Spinal cord (tissue), 10 donors: Measurements from ENCODE around the gene PGF. TPM values are rescaled to one million over a fixed set of nuclear protein-coding genes. Genes with fewer than 3 reads are reported as not detected.

Experiments
- DNase-seq, 6 donors: peaks; one replicate each; pipeline versions ENCODE4 v3.0.0 to v3.0.0-alpha.2; 2013 to 2015; ENCODE audit warnings: low spot score in 6 of 6, low read depth in 4 of 6
- H3K27ac ChIP-seq: one replicate; pipeline ENCODE4 v1.5.1; 2013; ENCODE audit warnings: low read depth, low read length, control low read depth
- H3K27me3 ChIP-seq: one replicate; pipeline ENCODE4 v1.6.1; 2013; ENCODE audit warnings: low read length; ENCODE audit not compliant: control insufficient read depth, insufficient read depth
- H3K36me3 ChIP-seq: one replicate; pipeline ENCODE4 v1.6.1; 2013; ENCODE audit warnings: low read length; ENCODE audit not compliant: control insufficient read depth, insufficient read depth
- H3K4me1 ChIP-seq: one replicate; pipeline ENCODE4 v1.6.1; 2013; ENCODE audit warnings: low read length; ENCODE audit not compliant: control insufficient read depth, insufficient read depth
- H3K4me3 ChIP-seq: one replicate; pipeline ENCODE4 v1.5.1; 2013; ENCODE audit warnings: low read depth, low read length, control low read depth
- H3K9me3 ChIP-seq: one replicate; pipeline ENCODE4 v1.6.1; 2013; ENCODE audit warnings: low read length; ENCODE audit not compliant: control insufficient read depth, insufficient read depth
- whole genome bisulfite sequencing: methylation state at CpG from one replicate; pipeline ENCODE4 v1.1.5; 2013; ENCODE audit warnings: missing lambda C conversion rate; ENCODE audit not compliant: insufficient coverage; 5-methylcytosine and 5-hydroxymethylcytosine counted together
- polyA plus RNA-seq, 2 donors: library from polyadenylated mRNA; unstranded; fragments of 120-200 nt; gene quantifications; one replicate each; pipeline ENCODE4 v1.2.1, GENCODE V29; 2013; ENCODE audit not compliant: insufficient read length in 2 of 2
- total RNA-seq, 2 donors: library from RNA; depleted of rRNA in 1 of 2; stranded (reverse); fragments of 120-200 nt in 1 of 2; fragments of >200 nt in 1 of 2; gene quantifications; one replicate each; pipeline versions ENCODE4 v1.2.3 to v1.2.4, GENCODE V29; 2013 to 2014
- donor health status: healthy.

Gene PGF
- total and polyA plus RNA-seq, 4 donors: 5.7 to 23.0 (median 10.8) TPM

DNA sequence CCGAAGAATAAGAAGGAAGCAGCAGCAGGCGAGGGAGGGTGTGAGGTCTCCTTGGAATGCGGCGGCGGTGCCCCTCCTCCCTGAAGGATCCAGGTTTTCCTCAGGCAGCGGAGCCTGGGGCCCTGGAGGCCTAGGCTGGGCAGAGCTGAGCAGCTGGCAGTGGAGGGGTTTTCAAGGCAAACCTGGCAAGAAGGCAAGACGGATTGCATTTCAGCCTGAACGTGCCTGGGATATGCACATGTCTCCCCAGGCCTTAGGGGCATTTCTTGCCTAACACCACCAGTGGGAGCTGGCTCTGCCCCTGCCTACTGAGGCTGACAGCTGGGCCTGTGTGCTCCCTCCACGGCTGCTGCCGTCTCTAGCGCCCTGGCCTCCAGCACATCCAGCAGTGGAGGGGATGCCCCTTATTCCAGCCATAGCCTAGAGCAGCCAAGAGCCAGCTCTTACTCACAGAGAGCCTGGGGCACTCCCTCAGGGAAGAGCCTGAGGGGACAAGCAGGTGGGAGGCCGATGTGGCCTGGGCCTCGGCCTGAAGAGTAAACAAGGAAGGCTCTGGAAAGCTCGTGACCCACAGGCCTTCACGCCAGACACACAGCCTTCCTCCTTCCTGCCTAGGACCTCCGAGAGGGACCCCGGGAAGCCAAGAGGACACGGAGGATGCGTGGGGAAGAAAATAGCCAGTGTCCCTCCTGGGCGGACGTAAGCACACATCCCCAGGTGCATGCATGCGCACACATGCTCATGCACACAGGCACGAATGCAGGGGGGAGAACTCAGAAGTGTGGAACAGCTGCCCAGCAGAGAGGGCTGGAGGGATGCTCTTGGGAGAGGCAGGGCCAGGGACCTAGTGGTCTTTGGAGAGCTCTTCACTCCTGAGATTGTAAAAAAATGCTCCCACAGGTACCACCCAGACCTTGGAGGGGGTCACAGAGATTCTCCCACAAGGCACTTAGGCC lies 24.3 kb upstream of the PGF start:
- peaks cover 53% of the 10 kb centered on the region for H3K4me1 ChIP-seq
- peak in 2 of 6 donors; percentile 50 to 67 for DNase-seq
- peak overlapping the region; percentile 2 for H3K27ac ChIP-seq

DNA sequence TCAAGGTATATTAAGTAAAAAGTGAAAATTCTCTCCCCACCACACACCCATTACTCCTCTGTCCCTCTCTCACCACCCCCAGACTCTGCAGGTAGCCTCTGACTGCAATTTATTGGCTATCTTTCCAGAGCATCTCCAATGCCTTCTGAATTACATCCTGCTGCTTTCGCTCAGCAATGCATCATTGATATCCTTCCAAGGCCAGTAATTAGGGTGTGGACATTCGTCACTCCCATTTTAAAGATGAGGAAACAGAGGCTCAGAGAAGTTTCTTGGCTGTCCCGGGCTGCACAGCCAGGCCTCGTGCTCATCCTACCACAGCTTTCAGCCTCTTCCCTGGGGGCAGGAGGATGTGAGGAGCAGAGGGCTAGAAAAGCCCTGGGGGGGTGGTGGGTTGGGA lies 23.6 kb upstream of the PGF start:
- no peaks in the 10 kb centered on the region for H3K9me3 ChIP-seq
- H3K36me3 ChIP-seq: peaks cover 3% of the 10 kb centered on the region
- peaks cover 54% of the 10 kb centered on the region for H3K4me1 ChIP-seq
- no peaks in the 10 kb centered on the region for H3K27me3 ChIP-seq
- WGBS: 100% methylated on average over 2 of the region's 4 CpGs
- no peak overlapping the region for H3K4me3 ChIP-seq
- no peak overlapping the region for H3K27ac ChIP-seq
- DNase-seq: no peak

More for the DNA sequence above, 24.3 kb upstream of the PGF start:
- H3K4me3 ChIP-seq: no peak overlapping the region
- 48% methylated on average over 19 of the region's 23 CpGs for WGBS
- peaks cover 3% of the 10 kb centered on the region for H3K36me3 ChIP-seq
- no peaks in the 10 kb centered on the region for H3K9me3 ChIP-seq
- H3K27me3 ChIP-seq: no peaks in the 10 kb centered on the region

GRCh38 chr14:74978416-74978947 lies 23.1 kb upstream of the PGF start:
- Histone ChIP-seq H3K4me1 (peaks cover 57% of the 10 kb centered on the region), H3K27ac (no peak overlapping the region), H3K4me3 (no peak overlapping the region), H3K9me3 (no peaks in the 10 kb centered on the region), H3K27me3 (no peaks in the 10 kb centered on the region), H3K36me3 (peaks cover 3% of the 10 kb centered on the region)
- DNase-seq: no peak
- WGBS: 61% methylated on average over 8 of the region's 11 CpGs

- H3K4me1 ChIP-seq: peaks cover 57% of the 10 kb centered on the region
- no peaks in the 10 kb centered on the region for H3K27me3 ChIP-seq
- 77% methylated on average over 3 of the region's 6 CpGs for whole genome bisulfite sequencing
- H3K4me3 ChIP-seq: no peak overlapping the region
- no peak overlapping the region for H3K27ac ChIP-seq
- peaks cover 3% of the 10 kb centered on the region for H3K36me3 ChIP-seq
- H3K9me3 ChIP-seq: no peaks in the 10 kb centered on the region
- no peak for DNase-seq
These were observed 22.5 kb upstream of the PGF start for GRCh38 chr14:74977901-74978385.

DNA sequence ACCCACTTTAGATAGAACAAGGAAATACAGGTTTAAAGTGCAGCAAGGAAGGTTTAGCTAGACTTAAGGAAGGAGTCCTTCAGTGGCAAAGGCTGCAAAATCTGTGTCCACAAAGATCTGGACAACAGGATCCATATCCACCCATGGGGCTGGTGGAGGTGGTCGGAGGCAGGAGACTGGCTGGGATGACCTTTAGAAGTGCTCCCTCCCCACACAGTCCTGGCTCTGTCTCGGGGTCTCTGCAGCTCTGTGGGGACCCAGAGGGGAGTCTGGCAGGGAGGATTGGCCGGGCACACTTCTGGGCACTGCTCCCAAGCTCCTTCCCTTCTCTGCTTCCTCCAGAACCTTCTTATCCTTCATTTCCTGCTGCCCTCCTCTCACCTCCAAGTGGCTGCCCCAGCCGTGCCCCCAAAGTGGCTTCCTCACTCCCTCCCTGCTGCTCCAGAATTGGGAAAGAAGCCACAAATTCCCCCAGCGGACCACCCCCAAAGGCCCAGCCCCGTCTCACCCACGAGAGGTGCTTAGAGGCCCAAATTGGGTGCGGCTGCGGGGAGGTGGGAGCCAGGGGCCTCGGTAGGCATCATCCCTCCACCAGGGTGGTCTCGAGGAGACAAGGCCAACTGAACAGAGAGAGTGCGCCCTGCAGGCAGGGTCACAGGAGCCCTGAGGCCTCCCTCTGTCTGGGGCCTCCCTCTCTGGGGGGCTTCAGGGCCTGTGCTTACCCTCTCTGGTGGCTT lies 21.9 kb upstream of the PGF start:
- Histone ChIP-seq H3K27me3 (no peaks in the 10 kb centered on the region), H3K4me1 (peaks cover 57% of the 10 kb centered on the region), H3K27ac (no peak overlapping the region), H3K4me3 (no peak overlapping the region), H3K36me3 (peaks cover 3% of the 10 kb centered on the region), H3K9me3 (no peaks in the 10 kb centered on the region)
- 84% methylated on average over 11 of the region's 12 CpGs for WGBS
- DNase-seq: no peak

GRCh38 chr14:74976264-74977113 lies 21.1 kb upstream of the PGF start:
- Histone ChIP-seq H3K9me3 (no peaks in the 10 kb centered on the region), H3K27me3 (no peaks in the 10 kb centered on the region), H3K36me3 (peaks cover 3% of the 10 kb centered on the region), H3K4me3 (no peak overlapping the region), H3K4me1 (peaks cover 53% of the 10 kb centered on the region), H3K27ac (no peak overlapping the region)
- DNase-seq: no peak
- 83% methylated on average over 10 of the region's 11 CpGs for WGBS

GRCh38 chr14:74975059-74975810 lies 19.8 kb upstream of the PGF start:
- Histone ChIP-seq H3K4me3 (no peak overlapping the region), H3K27ac (no peak overlapping the region), H3K36me3 (peaks cover 3% of the 10 kb centered on the region), H3K27me3 (no peaks in the 10 kb centered on the region), H3K9me3 (no peaks in the 10 kb centered on the region), H3K4me1 (peaks cover 40% of the 10 kb centered on the region)
- 72% methylated on average over 10 of the region's 12 CpGs for WGBS
- DNase-seq: peak in 1 of 6 donors; percentile 43

- no peak for DNase-seq
- no peaks in the 10 kb centered on the region for H3K27me3 ChIP-seq
- no peak overlapping the region for H3K27ac ChIP-seq
- H3K9me3 ChIP-seq: no peaks in the 10 kb centered on the region
- WGBS: 54% methylated on average over 15 of the region's 15 CpGs
- H3K4me3 ChIP-seq: no peak overlapping the region
- peaks cover 3% of the 10 kb centered on the region for H3K36me3 ChIP-seq
- peaks cover 33% of the 10 kb centered on the region for H3K4me1 ChIP-seq
These were observed 19.1 kb upstream of the PGF start for GRCh38 chr14:74974364-74975058.
